Gastrocnemius medialis (tissue), 4 donors: ENCODE results near the gene ACSS1.

Experiments
- CTCF ChIP-seq, 5 experiments: fragments of 450-650 bp in 3 of 5; fragments of 200-600 bp in 2 of 5; sonication (generic) in 2 of 5; IDR thresholded peaks in 4 of 5; conservative IDR thresholded peaks in 1 of 5; 1 replicate in 4 of 5; 2 replicates in 1 of 5; pipeline ENCODE4 v1.5.1; 2016 to 2019; ENCODE audit warnings: antibody characterized with exemption in 5 of 5, mild to moderate bottlenecking in 3 of 5, moderate library complexity in 3 of 5
- POLR2A ChIP-seq, 2 donors: fragments of 450-650 bp; IDR thresholded peaks; one replicate each; pipeline ENCODE4 v1.6.1; 2017; ENCODE audit warnings: antibody characterized with exemption in 2 of 2, mild to moderate bottlenecking in 2 of 2, moderate library complexity in 2 of 2

GRCh38 chr20:25011831-25012241 is 46.1 kb downstream of the ACSS1 start:
- TF ChIP-seq CTCF (IDR thresholded peaks at IDR 0.05 in 4 of 5, conservative IDR thresholded peaks at IDR 0.05 in 1 of 5) (no peak), POLR2A (IDR thresholded peaks at IDR 0.05) (no peak)
